ENCODE measurements around the gene PAX5. TPM values are rescaled to one million over a fixed set of nuclear protein-coding genes. Genes with fewer than 3 reads are reported as not detected.
"Not testable (repeated sequence)": the region's sequence is repeated elsewhere in the genome, so short reads cannot be mapped to it uniquely, and the experiment has no call there.

PAX5 gene
- total RNA-seq: 0.32 and 0.34 TPM in 2 replicates

GRCh38 chr9:37033682-37034304, at the start of gene PAX5:
TSS of gene PAX5 (minus strand) at chr9:37034268. CDS start at chr9:37034031, 237 bp downstream.
- intact Hi-C loops (cut with micrococcal nuclease): no loop called here

- intact Hi-C loops (cut with micrococcal nuclease): loop anchor here (5.0 kb wide), 1 partner anchor 404 kb away; the partner anchor contains the start of gene POLR1E
Measured at GRCh38 chr9:37083654-37084053, 49.6 kb upstream of the PAX5 start.

GRCh38 chr9:37082214-37082765, 48.2 kb upstream of the PAX5 start:
- intact Hi-C loops (cut with micrococcal nuclease): loop anchor here (5.0 kb wide), 1 partner anchor 405 kb away; the partner anchor contains the start of gene POLR1E

GRCh38 chr9:37081507-37081906, 47.4 kb upstream of the PAX5 start:
- intact Hi-C loops (cut with micrococcal nuclease): loop anchor here (5.0 kb wide), 1 partner anchor 406 kb away; the partner anchor contains the start of gene POLR1E

- intact Hi-C loops (cut with micrococcal nuclease): loop anchor here (5.0 kb wide), 1 partner anchor 407 kb away; the partner anchor contains the start of gene POLR1E
Measured at GRCh38 chr9:37080165-37080628, 46.1 kb upstream of the PAX5 start.

GRCh38 chr9:37079370-37080164, 45.5 kb upstream of the PAX5 start:
- intact Hi-C loops (cut with micrococcal nuclease): loop anchor here (1.0 to 5.0 kb wide), 9 partner anchors 41 to 679 kb away; partner anchors contain the start of genes MELK, POLR1E, RNF38 and ZBTB5

GRCh38 chr9:37074790-37075189, 40.7 kb upstream of the PAX5 start:
- intact Hi-C loops (cut with micrococcal nuclease): loop anchor here (5.0 kb wide), 2 partner anchors 138 to 502 kb away; partner anchors contain the start of gene MELK

- intact Hi-C loops (cut with micrococcal nuclease): no loop called here
Measured at GRCh38 chr9:37066139-37066725, 32.2 kb upstream of the PAX5 start.

- intact Hi-C loops (cut with micrococcal nuclease): no loop called here
Measured at GRCh38 chr9:37062336-37062735, 28.3 kb upstream of the PAX5 start.

GRCh38 chr9:37061768-37062167, 27.7 kb upstream of the PAX5 start:
- intact Hi-C loops (cut with micrococcal nuclease): no loop called here

GRCh38 chr9:37060833-37061232, 26.8 kb upstream of the PAX5 start:
- intact Hi-C loops (cut with micrococcal nuclease): no loop called here

GRCh38 chr9:37056046-37056920, 22.2 kb upstream of the PAX5 start:
- intact Hi-C loops (cut with micrococcal nuclease): no loop called here

GRCh38 chr9:37054363-37054720, 20.3 kb upstream of the PAX5 start:
- intact Hi-C loops (cut with micrococcal nuclease): not testable (repeated sequence)

- intact Hi-C loops (cut with micrococcal nuclease): no loop called here
Measured at GRCh38 chr9:37053684-37054362, 19.8 kb upstream of the PAX5 start.

GRCh38 chr9:37046683-37047082, 12.6 kb upstream of the PAX5 start:
- intact Hi-C loops (cut with micrococcal nuclease): no loop called here

- intact Hi-C loops (cut with micrococcal nuclease): no loop called here
Measured at GRCh38 chr9:37042421-37042820, 8.4 kb upstream of the PAX5 start.

- intact Hi-C loops (cut with micrococcal nuclease): no loop called here
Measured at GRCh38 chr9:37040508-37041127, 6.5 kb upstream of the PAX5 start.

- intact Hi-C loops (cut with micrococcal nuclease): loop anchor here (5.0 kb wide), 1 partner anchor 272 kb away; no protein-coding TSS in a partner anchor
Measured at GRCh38 chr9:37038943-37039464, 4.9 kb upstream of the PAX5 start.

- intact Hi-C loops (cut with micrococcal nuclease): loop anchor here (5.0 kb wide), 1 partner anchor 271 kb away; no protein-coding TSS in a partner anchor
Measured at GRCh38 chr9:37038302-37038942, 4.4 kb upstream of the PAX5 start.

Data from T-helper 1 cell treated with Interleukin-12 subunit alpha and Interleukin-12 subunit beta and Interleukin-4 antibody, amounts not matched to agents 30 ng/mL and 1 ng/mL, for 36 hours (primary cell).